GM19452 (cell line): ENCODE measurements around the gene SMPD4.
"Not testable (repeated sequence)": the region's sequence is repeated elsewhere in the genome, so short reads cannot be mapped to it uniquely, and the experiment has no call there.

Experiments used
- ATAC-seq: cut with Tn5 transposase; IDR thresholded peaks from one replicate; pipeline ENCODE4 v1.9.1; 2021; ENCODE audit not compliant: unreplicated experiment

The SMPD4 gene

DNA sequence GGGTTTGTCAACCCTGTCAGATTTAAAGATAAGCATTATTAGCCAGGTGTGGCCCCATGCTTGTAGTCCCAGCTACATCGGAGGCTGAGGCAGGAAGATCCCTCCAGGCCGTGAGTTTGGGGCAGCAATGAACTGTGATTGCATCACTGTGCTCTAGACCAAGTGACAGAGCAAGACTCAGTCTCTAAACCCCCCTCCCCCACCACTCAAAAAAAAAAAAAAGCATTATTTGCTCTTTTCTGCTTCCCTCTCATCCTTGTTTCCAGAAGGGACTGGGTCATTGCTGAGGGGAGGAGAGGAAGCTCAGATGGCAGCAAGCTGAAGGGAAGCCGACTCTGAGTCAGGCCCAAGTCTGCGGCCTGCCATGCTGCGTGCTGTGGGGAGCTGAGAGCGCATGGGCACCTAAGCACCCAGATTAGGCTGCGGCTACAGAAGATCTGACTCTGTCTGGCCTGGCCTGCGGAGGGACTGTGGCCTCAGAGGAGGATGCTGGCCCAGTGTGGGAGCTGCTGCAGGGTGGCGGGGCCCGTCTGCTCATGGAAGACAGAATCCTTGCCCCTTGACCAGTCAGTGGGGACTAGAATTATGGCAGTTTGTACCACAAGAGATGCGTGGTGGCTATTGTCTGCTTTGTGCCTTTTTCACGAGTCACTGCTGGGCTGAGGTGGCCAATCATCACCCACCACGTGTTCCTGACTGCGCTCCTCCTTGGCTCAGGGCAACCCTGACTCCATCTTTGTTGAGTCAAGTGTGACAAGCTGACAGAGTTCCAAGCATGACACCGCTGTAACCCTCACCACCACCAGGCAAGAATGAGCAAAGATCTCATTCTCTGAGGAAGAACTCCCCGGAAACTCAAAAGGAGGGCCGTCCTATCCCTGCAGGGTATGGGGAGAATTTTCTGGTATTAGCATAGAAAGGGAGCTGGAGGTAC is 6.7 kb upstream of the SMPD4 start:
- ATAC-seq, result not testable (repeated sequence)

- no peak for ATAC-seq
Observed at GRCh38 chr2:130187268-130187667, 5.9 kb upstream of the SMPD4 start.

GRCh38 chr2:130186391-130186790 is 5.0 kb upstream of the SMPD4 start:
- ATAC-seq, result no peak

- no peak for ATAC-seq
Observed at GRCh38 chr2:130185896-130186295, 4.5 kb upstream of the SMPD4 start.

- ATAC-seq, result no peak
Observed at GRCh38 chr2:130185436-130185835, 4.0 kb upstream of the SMPD4 start.

GRCh38 chr2:130183512-130184373 is 2.3 kb upstream of the SMPD4 start:
- no peak for ATAC-seq

DNA sequence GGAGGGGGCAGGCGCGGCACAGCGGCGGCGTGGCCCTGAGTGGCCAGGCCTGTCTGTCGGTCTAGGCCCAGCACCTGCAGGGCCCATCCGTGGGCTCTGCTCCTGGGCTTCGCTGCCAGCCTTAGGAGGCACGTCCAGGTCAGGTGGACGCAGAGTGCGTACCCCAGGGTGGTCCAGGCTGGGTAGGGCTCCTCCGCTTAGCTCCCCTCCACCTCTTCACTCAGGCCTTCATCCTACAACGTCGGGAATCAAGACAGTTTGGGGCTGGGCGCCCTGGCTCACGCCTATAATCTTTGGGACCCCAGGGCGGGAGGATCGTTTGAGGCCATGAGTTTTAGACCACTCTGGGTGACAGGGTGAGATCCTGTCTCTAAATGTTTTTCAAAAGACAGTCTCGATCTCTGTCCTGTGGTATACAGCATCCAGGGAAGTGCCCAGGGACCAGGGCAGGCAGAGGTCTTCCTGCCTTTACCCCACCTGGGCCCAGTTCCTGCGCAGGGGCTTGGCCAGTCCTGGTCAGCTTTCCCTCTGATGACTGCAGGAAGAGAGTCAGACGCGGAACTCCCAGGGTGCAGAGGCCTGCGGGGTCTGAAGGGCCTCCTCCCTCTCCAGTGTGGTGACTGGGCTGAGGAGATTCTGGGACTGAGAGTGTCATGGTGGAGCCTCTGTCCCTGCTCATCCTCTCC is 1.6 kb upstream of the SMPD4 start:
- ATAC-seq, result peak; percentile 6

DNA sequence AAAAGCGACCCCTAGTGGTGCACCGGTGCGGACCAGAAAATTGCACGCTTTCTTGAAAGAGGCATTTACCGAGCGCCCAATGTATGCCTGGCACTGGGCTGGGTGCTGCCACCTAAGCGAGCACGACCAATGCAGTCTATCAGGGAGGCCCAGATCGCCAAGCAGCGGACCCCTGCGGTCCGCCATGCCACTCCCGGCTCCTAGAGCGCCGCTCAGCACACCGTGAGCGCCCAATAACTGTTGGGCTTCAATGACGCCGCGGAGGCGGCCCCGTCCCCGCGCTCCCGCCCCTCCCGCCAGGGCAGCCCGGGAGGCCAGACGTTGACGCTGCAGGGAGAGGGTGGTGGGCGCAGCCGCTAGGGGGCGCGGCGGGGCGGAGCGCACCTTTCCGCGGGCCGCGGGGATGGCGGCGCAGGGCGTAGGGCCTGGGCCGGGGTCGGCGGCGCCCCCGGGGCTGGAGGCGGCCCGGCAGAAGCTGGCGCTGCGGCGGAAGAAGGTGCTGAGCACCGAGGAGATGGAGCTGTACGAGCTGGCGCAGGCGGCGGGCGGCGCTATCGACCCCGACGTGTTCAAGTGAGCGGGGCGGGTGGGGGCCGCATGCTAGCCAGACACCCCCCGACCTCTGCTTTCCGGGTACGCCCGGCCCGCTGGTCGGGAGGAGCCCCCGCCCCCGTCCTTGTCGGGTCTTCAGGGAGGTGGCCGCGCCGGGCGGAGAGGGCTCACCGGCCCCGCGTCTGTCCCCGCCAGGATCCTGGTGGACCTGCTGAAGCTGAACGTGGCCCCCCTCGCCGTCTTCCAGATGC is 679 bp upstream of the SMPD4 start, which contains the start of gene MZT2B:
Gene MZT2B (plus strand): TSS at position 383 of the 803 bp plus-strand sequence. CDS start 21 bp downstream, at position 404.
- peak; percentile 78 for ATAC-seq

GRCh38 chr2:130180404-130181324 is 738 bp downstream of the SMPD4 start:
- ATAC-seq, result not testable (repeated sequence)

DNA sequence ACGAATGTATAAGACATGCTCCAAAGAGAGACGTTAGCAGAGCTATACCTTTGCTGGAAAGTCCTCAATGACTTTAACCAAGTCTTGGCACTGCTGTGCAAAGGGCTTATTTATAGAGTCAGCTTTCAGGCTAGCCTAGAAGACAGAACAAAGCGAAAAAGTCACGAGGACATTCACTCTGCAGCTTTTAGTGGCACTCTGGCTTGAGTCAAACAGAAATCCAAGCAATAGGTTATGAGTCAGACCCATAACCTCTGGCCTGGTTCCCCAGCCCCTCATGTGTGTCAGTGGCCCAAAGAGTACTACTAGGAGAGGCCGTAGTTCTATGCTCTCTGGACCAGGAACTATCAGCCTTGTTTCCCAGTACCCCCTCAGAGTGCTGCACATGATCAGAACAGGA is 6.5 kb downstream of the SMPD4 start:
- not testable (repeated sequence) for ATAC-seq

DNA sequence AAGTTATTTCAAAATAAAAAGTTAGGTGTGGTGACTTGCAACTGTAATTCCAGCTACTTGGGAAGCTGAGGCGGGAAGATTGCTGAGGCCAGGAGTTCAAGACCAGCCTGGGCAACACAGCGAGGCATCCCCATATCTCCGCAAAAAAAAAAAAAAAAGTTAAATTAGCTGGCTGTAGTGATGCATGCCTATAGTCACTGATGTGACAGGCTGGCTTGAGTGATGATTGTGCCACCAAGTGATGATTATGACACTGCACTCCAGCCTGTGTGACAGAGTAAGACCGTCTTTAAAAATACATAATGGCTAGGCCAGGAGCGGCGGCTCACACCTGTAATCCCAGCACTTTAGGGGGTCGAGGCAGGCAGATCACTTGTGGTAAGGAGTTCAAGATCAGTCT is 11.5 kb downstream of the SMPD4 start:
- no peak for ATAC-seq

DNA sequence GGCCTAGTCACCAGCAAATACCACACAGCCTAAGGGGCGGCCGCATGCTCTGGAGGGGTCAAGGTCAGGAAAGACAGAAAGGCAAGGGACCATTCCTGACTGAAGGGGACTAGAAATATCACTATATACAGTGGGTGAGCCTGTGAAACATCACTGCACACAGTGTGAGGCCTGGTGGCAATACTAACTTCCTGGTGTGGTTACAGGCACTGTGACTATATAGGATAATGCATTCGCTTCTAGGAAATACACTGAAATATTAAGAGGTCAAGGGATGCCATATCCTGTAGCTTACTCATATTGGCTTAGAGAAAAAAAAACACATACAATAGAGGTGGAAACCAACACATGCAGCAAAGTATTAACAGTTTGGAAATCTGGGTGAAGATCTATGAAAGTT is 12.2 kb downstream of the SMPD4 start:
- not testable (repeated sequence) for ATAC-seq

DNA sequence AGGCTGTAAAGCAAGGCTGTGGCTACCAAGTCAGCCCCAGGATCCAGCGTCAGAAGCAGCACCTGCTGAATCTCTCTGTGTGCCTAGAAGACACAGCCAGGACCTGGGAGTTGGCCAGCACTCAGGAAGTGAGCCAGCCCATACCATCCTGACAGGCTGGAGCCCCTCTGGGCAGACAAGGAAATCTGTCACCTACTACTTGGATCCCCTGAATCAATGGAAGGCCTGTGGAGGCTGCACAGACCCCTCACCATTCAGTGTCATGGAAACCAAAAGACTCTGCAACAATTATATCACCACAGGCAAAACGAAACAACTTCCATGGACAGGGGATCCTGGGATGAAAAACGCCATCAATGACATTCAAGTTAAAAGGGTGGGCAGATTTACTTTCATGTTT is 14.8 kb downstream of the SMPD4 start:
- not testable (repeated sequence) for ATAC-seq

DNA sequence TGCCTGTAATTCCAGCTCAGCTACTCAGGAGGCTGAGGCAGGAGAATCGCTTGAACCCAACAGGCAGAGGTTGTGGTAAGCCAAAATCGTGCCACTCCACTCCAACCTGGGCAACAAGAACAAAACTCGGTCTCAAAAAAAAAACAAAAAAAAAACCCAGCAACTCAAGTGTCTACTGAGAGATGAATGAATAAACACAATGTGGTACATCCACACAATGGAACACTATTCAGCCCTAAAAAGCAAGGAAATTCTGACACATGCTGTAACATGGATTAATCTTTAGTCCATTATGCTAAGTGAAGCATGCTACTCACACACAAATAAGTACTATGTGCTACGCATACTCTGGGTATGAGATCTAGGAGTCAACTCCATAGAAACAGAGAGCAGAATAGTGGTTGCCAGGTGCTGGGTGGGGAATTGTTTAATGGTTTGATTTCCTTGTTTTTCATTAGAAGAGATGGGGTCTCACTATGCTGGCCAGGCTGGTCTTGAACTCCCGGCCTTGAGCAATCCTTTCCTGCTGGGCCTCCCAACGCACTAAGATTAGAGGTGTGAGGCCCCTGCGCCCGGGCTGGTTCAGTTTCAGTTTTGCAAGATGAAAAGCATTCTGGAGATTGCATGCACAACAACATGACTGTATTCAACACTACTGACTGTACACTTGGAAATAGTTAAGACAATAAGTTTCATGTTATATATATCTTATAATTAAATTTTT is 15.9 kb downstream of the SMPD4 start:
- ATAC-seq, result no peak

- ATAC-seq, result no peak
Observed at GRCh38 chr2:130162968-130163367, 18.4 kb downstream of the SMPD4 start.

DNA sequence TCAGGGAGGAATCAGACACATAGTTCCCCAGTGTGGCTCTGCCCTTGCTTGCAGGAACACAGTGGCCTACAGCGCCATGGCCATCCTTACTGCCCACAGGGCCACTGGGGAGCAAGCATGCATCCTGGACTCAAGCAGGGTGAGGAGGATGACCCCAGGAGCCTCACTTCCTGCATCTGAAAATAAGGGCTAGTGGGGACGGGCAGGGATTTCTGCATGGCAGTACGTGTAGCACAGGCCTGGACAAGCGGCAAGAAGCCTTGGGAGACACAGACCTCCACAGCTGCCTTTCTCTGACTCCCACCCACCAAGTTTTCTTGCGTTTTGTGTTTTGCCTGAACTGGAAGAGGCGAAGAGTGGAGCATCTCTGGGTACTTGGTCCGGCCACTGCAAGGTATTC is 18.9 kb downstream of the SMPD4 start:
- not testable (repeated sequence) for ATAC-seq

DNA sequence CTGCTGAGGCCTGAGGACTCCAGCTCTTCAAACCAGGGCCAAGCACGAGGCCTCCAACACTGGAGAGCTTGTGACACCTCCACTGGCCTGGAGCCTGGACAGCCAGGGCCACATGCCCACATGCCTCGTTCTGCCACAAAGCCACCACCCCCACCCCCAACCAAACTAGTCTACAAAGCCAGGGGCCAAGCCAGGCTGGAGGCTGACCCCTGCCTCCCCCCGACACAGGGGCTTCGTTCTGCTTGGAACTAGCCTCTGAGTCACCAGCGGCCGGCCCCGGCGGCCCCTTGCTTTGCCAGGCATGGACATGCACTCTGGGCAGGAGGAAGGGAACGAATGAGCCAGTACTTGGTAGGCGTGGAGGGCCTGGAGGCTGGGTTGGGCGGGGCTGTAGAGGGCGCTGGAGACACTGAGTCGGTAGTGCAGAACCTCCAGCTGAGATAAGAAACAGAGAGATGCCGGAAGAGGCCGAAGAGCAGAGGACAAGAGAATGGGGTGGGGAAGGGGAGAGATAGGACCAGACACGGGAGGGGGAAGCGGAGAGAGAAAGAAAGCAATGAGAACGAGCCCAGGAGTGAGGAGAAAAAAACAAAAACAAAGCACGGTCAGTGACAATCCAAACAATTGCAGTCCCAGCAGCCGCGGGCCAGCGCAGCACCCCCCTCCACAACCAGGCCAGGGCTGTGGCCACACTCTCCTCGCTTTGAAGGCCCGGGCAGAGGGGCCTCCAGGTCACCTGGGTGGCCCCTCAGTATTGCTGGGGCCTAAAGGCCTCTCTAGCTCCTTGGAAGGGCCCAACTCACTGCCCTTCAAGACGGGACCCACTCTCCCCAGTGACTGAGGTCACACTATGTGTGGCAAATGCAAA is 20.3 kb downstream of the SMPD4 start:
- not testable (repeated sequence) for ATAC-seq

DNA sequence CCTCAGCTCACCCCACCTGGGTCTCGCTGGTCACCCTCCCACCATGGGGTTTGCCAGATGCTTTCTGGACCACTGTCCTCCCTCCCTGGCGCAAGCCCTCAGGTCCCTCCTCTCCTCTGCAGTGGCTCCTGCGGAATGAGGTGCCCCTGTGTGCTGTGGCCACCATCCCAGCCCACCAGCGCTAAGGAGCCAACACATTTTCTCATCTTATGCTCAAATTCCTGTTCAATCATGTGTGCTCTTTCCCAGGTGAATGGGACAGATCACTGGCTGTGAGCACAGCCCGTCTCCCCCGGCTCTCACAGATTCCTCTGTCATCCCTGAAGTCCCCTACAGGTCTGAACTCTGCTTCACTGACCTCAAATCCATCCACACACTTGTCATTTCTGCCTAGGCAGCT is 21.3 kb downstream of the SMPD4 start:
- ATAC-seq, result no peak
